ENCODE results near the gene SERPINE3. TPM values are rescaled to one million over a fixed set of nuclear protein-coding genes. Genes with fewer than 3 reads are reported as not detected.

Gene SERPINE3
- total RNA-seq, 2 donors from 2014 or later = not detected

- TF ChIP-seq CTCF (IDR thresholded peaks at IDR 0.05) = no peak
- no peak overlapping the region for H3K27ac ChIP-seq
- no peaks in the 10 kb centered on the region for H3K36me3 ChIP-seq
- intact Hi-C loops (cut with DNase I) = no loop called here
- H3K9me3 ChIP-seq = no peaks in the 10 kb centered on the region
- no peak for DNase-seq
- no peaks in the 10 kb centered on the region for H3K27me3 ChIP-seq
- no peak overlapping the region for H3K9ac ChIP-seq (ENCODE audit: low read depth in 2 of 2, low read length in 2 of 2)
- H3K4me1 ChIP-seq = no peaks in the 10 kb centered on the region
- H3K4me3 ChIP-seq = no peak overlapping the region
These were observed 6.9 kb downstream of the SERPINE3 start for GRCh38 chr13:51346397-51346796.

DNA sequence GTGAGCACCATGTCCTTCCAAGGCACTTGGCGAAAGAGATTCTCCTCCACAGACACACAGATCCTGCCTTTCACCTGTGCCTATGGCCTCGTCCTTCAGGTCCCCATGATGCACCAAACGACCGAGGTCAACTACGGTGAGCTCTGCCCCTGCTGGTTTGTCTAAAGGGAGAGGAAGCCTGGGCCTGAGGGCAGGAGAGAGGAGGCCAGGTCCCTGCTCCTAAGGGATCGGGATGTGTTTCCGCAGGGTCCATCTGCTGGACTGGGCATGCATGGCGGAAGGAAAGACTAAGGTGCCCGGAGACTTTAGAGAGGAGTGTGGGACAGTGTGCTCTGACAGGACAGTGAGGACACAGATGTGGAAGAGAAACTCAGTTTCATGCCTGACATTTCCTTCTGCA lies 7.6 kb downstream of the SERPINE3 start:
- intact Hi-C loops (cut with DNase I) = no loop called here
- Histone ChIP-seq H3K9me3 (no peaks in the 10 kb centered on the region), H3K9ac (ENCODE audit: low read depth in 2 of 2, low read length in 2 of 2) (no peak overlapping the region), H3K27ac (no peak overlapping the region), H3K4me3 (no peak overlapping the region), H3K4me1 (no peaks in the 10 kb centered on the region), H3K36me3 (no peaks in the 10 kb centered on the region), H3K27me3 (no peaks in the 10 kb centered on the region)
- no peak for TF ChIP-seq CTCF (IDR thresholded peaks at IDR 0.05)
- no peak for DNase-seq

DNA sequence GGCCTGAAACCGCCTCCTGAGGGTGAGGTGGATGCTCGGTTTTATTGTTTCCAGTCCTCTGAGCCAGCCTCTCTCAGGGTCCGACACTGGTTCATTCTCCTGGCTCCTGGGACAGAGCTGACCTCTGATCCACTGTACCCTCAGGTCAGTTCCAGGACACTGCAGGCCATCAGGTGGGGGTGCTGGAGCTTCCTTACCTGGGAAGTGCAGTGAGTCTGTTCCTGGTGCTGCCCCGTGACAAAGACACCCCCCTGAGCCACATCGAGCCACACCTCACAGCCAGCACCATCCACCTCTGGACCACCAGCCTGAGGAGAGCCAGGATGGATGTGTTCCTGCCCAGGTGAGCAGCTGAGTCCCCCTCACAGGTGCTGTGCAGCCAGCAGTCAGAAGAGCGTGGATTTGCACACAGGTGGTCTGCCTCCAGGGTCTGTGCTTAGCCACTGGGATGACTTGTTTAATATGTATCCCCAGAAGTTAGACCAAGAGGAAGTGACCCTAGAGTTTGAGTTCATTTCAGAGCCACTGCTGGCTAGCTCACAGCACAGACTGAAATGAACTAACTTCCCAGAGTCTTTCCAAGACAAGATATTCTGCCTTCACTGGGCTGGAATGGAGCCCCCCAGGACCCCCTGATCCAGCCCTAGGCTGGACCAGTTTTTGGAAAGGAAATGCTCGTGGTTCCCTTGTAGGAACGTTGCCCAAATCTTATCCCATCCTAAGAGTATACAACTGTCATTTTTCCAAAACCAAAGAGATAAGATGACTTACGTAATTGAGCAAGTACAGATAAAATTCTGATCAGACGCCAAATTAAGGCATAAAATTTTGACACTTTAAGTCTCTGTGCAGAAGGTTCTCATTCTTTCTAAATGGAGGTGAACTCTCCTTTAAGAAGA lies 8.8 kb downstream of the SERPINE3 start:
- no peak for TF ChIP-seq CTCF (IDR thresholded peaks at IDR 0.05)
- Histone ChIP-seq H3K36me3 (no peaks in the 10 kb centered on the region), H3K27me3 (no peaks in the 10 kb centered on the region), H3K4me1 (no peaks in the 10 kb centered on the region), H3K9me3 (no peaks in the 10 kb centered on the region), H3K9ac (ENCODE audit: low read depth in 2 of 2, low read length in 2 of 2) (no peak overlapping the region), H3K4me3 (no peak overlapping the region), H3K27ac (no peak overlapping the region)
- no peak for DNase-seq
- intact Hi-C loops (cut with DNase I) = no loop called here

DNA sequence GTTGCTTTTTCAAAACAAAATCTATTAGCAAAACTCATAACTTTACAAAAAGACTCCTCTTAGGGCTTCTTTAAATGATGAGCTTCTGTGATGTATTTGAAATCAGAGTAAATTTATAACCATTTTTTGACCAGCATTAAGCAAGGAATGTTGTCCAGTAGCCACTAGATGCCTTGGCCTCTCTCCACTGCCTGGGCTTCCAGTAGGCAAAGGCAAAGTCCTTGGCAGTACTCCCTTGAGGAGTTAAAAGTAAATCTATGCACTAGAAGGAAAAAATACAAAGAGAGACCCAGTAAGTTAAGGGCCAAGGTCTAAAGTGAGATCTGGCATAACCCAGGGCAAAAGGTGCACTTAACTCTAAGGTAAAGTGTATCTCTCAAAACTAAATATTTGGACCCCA lies 9.5 kb downstream of the SERPINE3 start:
- no peak for DNase-seq
- intact Hi-C loops (cut with DNase I) = no loop called here
- Histone ChIP-seq H3K9me3 (no peaks in the 10 kb centered on the region), H3K27ac (no peak overlapping the region), H3K4me1 (no peaks in the 10 kb centered on the region), H3K36me3 (no peaks in the 10 kb centered on the region), H3K27me3 (no peaks in the 10 kb centered on the region), H3K9ac (ENCODE audit: low read depth in 2 of 2, low read length in 2 of 2) (no peak overlapping the region), H3K4me3 (no peak overlapping the region)
- TF ChIP-seq CTCF (IDR thresholded peaks at IDR 0.05) = no peak

- no peaks in the 10 kb centered on the region for H3K36me3 ChIP-seq
- no peak for TF ChIP-seq CTCF (IDR thresholded peaks at IDR 0.05)
- no peaks in the 10 kb centered on the region for H3K9me3 ChIP-seq
- no peak for DNase-seq
- H3K4me3 ChIP-seq = no peak overlapping the region
- intact Hi-C loops (cut with DNase I) = no loop called here
- H3K4me1 ChIP-seq = no peaks in the 10 kb centered on the region
- H3K27ac ChIP-seq = no peak overlapping the region
- H3K27me3 ChIP-seq = no peaks in the 10 kb centered on the region
- no peak overlapping the region for H3K9ac ChIP-seq (ENCODE audit: low read depth in 2 of 2, low read length in 2 of 2)
These were observed 15.7 kb downstream of the SERPINE3 start for GRCh38 chr13:51355217-51355616.

Data from colonic mucosa (tissue), 4 donors.